OCI-LY7 (cell line): ENCODE measurements around the gene SLC44A5. TPM values are rescaled to one million over a fixed set of nuclear protein-coding genes. Genes with fewer than 3 reads are reported as not detected.
"Not testable (repeated sequence)": the region's sequence is repeated elsewhere in the genome, so short reads cannot be mapped to it uniquely, and the experiment has no call there.

ENCODE experiments used
- BruUV-seq: library from RNA; stranded (reverse); fragments of 400-500 nt; replicated peaks from 2 replicates; lab custom pipeline; 2021; lab: Mats Ljungman, UMichigan
- CTCF ChIA-PET: fragments of 300-600 bp; sonication (Branson Sonifier 250); formaldehyde crosslinking; loops from one replicate; lab custom pipeline; 2022; ENCODE audit warnings: antibody characterized with exemption; ENCODE audit not compliant: unreplicated experiment; lab: Charles Lee
- POLR2A ChIA-PET: fragments of 300-600 bp; sonication (Branson Sonifier 250); formaldehyde crosslinking; loops from one replicate; lab custom pipeline; 2022; ENCODE audit warnings: antibody characterized with exemption; lab: Charles Lee
- DNase-seq: peaks from one replicate; pipeline ENCODE4 v3.0.0-alpha.2; 2015; ENCODE audit warnings: low spot score
- H2AFZ ChIP-seq: fragments of 200-600 bp; sonication (generic), shearing (Covaris generic); 2 replicates; pipeline ENCODE4 v1.6.1; 2014; ENCODE audit warnings: mild to moderate bottlenecking, antibody characterized with exemption, low read length, moderate library complexity
- H3K27ac ChIP-seq: fragments of 200-600 bp; sonication (generic); 2 replicates; pipeline ENCODE4 v1.5.1; 2014; ENCODE audit warnings: mixed run types, low read depth, mild to moderate bottlenecking, moderate library complexity, low read length, inconsistent platforms; ENCODE audit not compliant: poor library complexity, severe bottlenecking
- H3K36me3 ChIP-seq: fragments of 200-600 bp; sonication (generic); 2 replicates; pipeline ENCODE4 v1.6.1; 2014; ENCODE audit warnings: mild to moderate bottlenecking, antibody characterized with exemption, low read length, moderate library complexity, mixed read lengths; ENCODE audit not compliant: insufficient read depth
- H3K4me1 ChIP-seq: fragments of 200-600 bp; sonication (generic); 2 replicates; pipeline ENCODE4 v1.5.1; 2014; ENCODE audit warnings: mild to moderate bottlenecking, low read length; ENCODE audit not compliant: insufficient read depth, poor library complexity, severe bottlenecking
- H3K4me2 ChIP-seq: fragments of 200-600 bp; sonication (generic); 2 replicates; pipeline ENCODE4 v1.6.1; 2014; ENCODE audit warnings: mild to moderate bottlenecking, low read length
- H3K4me3 ChIP-seq: fragments of 200-600 bp; sonication (generic); 2 replicates; pipeline ENCODE4 v1.5.1; 2014; ENCODE audit warnings: mild to moderate bottlenecking, low read depth, low read length; ENCODE audit not compliant: poor library complexity, severe bottlenecking
- H3K79me2 ChIP-seq: fragments of 200-600 bp; sonication (generic); 2 replicates; pipeline ENCODE4 v1.6.1; 2016; ENCODE audit warnings: low read depth, mild to moderate bottlenecking, low read length, moderate library complexity, mixed read lengths; ENCODE audit not compliant: insufficient read depth
- H3K9me2 ChIP-seq: fragments of 200-600 bp; sonication (generic); 2 replicates; pipeline ENCODE4 v1.6.1; 2016; ENCODE audit warnings: mild to moderate bottlenecking, low read length, mixed read lengths; ENCODE audit not compliant: insufficient read depth
- H3K9me3 ChIP-seq: fragments of 200-600 bp; sonication (generic); 2 replicates; pipeline ENCODE4 v1.6.1; 2014; ENCODE audit warnings: mild to moderate bottlenecking, mixed run types, low read length, mixed read lengths
- H4K20me1 ChIP-seq: fragments of 200-600 bp; sonication (generic); 2 replicates; pipeline ENCODE4 v1.6.1; 2014; ENCODE audit warnings: mild to moderate bottlenecking, antibody characterized with exemption, low read length, moderate library complexity, mixed read lengths; ENCODE audit not compliant: insufficient read depth
- CTCF ChIP-seq: fragments of 200-600 bp; sonication (generic); conservative IDR thresholded peaks from 2 replicates; pipeline ENCODE4 v1.5.1; 2014; ENCODE audit warnings: mild to moderate bottlenecking, antibody characterized with exemption, low read length, moderate library complexity, mixed read lengths
- EZH2phosphoT487 ChIP-seq: fragments of 200-600 bp; sonication (generic); IDR thresholded peaks from 2 replicates; pipeline ENCODE4 v1.6.1; 2018; ENCODE audit warnings: low read depth, borderline replicate concordance, mild to moderate bottlenecking, mixed run types, antibody characterized with exemption, low read length, moderate library complexity, mixed read lengths
- intact Hi-C: fragments of 100-400 bp; cut with micrococcal nuclease; formaldehyde crosslinking; loops from one replicate; pipeline ENCODE4 v1.10.0; 2022; ENCODE audit not compliant: unreplicated experiment
- total RNA-seq, 2 experiments: library from RNA; depleted of rRNA in 1 of 2; stranded (reverse); fragments of >200 nt in 1 of 2; shearing (Covaris generic) in 1 of 2; gene quantifications; 2 replicates each; pipeline ENCODE4 v1.2.3, GENCODE V29; 2014 to 2022

The SLC44A5 gene
- total RNA-seq, 2 experiments from 2014 or later: not detected

GRCh38 chr1:75265792-75266191 is 345.1 kb downstream of the SLC44A5 start:
- Histone ChIP-seq H3K9me3 (no peaks in the 10 kb centered on the region), H3K27ac (no peak overlapping the region), H3K9me2 (no peaks in the 10 kb centered on the region), H2AFZ (no peak overlapping the region), H3K4me1 (no peaks in the 10 kb centered on the region), H3K36me3 (no peaks in the 10 kb centered on the region), H3K4me3 (no peak overlapping the region), H3K4me2 (no peak overlapping the region), H4K20me1 (no peaks in the 10 kb centered on the region), H3K79me2 (no peaks in the 10 kb centered on the region)
- TF ChIP-seq CTCF: peak; percentile 78
- no peak for TF ChIP-seq EZH2phosphoT487
- intact Hi-C loops: loop anchor here (10.0 kb wide), 1 partner anchor 369 kb away; no protein-coding TSS in a partner anchor
- BruUV-seq: no TSS peak
- ChIA-PET POLR2A (interaction anchor here (1.1 kb wide), 1 partner anchor 26 kb away, joined by 5 read pairs; no protein-coding TSS in a partner anchor), CTCF (no interaction called here)
- peak; percentile 37 for DNase-seq

GRCh38 chr1:75264112-75264511 is 346.8 kb downstream of the SLC44A5 start:
- POLR2A ChIA-PET: no interaction called here

GRCh38 chr1:75263616-75264015 is 347.3 kb downstream of the SLC44A5 start:
- DNase-seq, H3K4me1 ChIP-seq, H2AFZ ChIP-seq, H3K79me2 ChIP-seq, H3K4me2 ChIP-seq, H3K9me2 ChIP-seq, H3K36me3 ChIP-seq, H4K20me1 ChIP-seq, H3K4me3 ChIP-seq, H3K27ac ChIP-seq, CTCF ChIA-PET, H3K9me3 ChIP-seq, POLR2A ChIA-PET, BruUV-seq: not testable (repeated sequence)
- intact Hi-C loops: loop anchor here (10.0 kb wide), 1 partner anchor 371 kb away; no protein-coding TSS in a partner anchor

More at GRCh38 chr1:75264112-75264511, 346.8 kb downstream of the SLC44A5 start:
- Histone ChIP-seq H3K36me3 (no peaks in the 10 kb centered on the region), H4K20me1 (no peaks in the 10 kb centered on the region), H3K4me2 (no peak overlapping the region), H3K4me1 (no peaks in the 10 kb centered on the region), H3K27ac (no peak overlapping the region), H2AFZ (no peak overlapping the region), H3K9me2 (no peaks in the 10 kb centered on the region), H3K9me3 (no peaks in the 10 kb centered on the region), H3K79me2 (no peaks in the 10 kb centered on the region), H3K4me3 (no peak overlapping the region)
- TF ChIP-seq CTCF: no peak
- no peak for TF ChIP-seq EZH2phosphoT487
- CTCF ChIA-PET: no interaction called here
- no TSS peak for BruUV-seq
- DNase-seq: no peak
- intact Hi-C loops: loop anchor here (10.0 kb wide), 1 partner anchor 371 kb away; no protein-coding TSS in a partner anchor

- H3K4me2 ChIP-seq, H3K4me1 ChIP-seq, H3K36me3 ChIP-seq, H3K79me2 ChIP-seq, BruUV-seq, H3K9me3 ChIP-seq, H3K27ac ChIP-seq, H4K20me1 ChIP-seq, DNase-seq, H3K9me2 ChIP-seq, H2AFZ ChIP-seq, CTCF ChIA-PET, H3K4me3 ChIP-seq: not testable (repeated sequence)
- intact Hi-C loops: loop anchor here (10.0 kb wide), 1 partner anchor 373 kb away; no protein-coding TSS in a partner anchor
- POLR2A ChIA-PET: interaction anchor here (0.6 kb wide), 1 partner anchor 127 kb away, joined by 3 read pairs; no protein-coding TSS in a partner anchor
Observed at GRCh38 chr1:75261946-75262345, 349.0 kb downstream of the SLC44A5 start.
